ENCODE measurements around the gene PRR11.

GRCh38 chr17:59151591-59151990, 4.0 kb upstream of the PRR11 start:
- TF ChIP-seq EZH2 (IDR thresholded peaks at IDR 0.05; ENCODE audit: borderline replicate concordance, low read depth, low read length, severe bottlenecking) (no peak), CTCF (IDR thresholded peaks at IDR 0.05; ENCODE audit: borderline replicate concordance, extremely low read depth, low read length, poor library complexity, severe bottlenecking) (no peak)

All from DND-41 (cell line).